Activated CD4-positive, alpha-beta T cell treated with anti-CD3 and anti-CD28 coated beads, Interleukin-2, amount 10 ng/mL, durations not matched to agents 7 days and 5 days (primary cell): ENCODE measurements around the gene SPIRE2. TPM values are rescaled to one million over a fixed set of nuclear protein-coding genes. Genes with fewer than 3 reads are reported as not detected.
"Not testable (repeated sequence)": the region's sequence is repeated elsewhere in the genome, so short reads cannot be mapped to it uniquely, and the experiment has no call there.

Experiments used
- CTCF ChIA-PET: fragments of 350-600 bp; sonication (Branson Sonifier 250); formaldehyde crosslinking; loops from one replicate; lab custom pipeline; 2021; ENCODE audit warnings: antibody characterized with exemption; lab: Charles Lee
- POLR2A ChIA-PET: fragments of 350-600 bp; sonication (Branson Sonifier 250); formaldehyde crosslinking; loops from one replicate; lab custom pipeline; 2021; ENCODE audit warnings: antibody characterized with exemption; lab: Charles Lee
- DNase-seq: peaks from one replicate; pipeline ENCODE4 v3.0.0-alpha.2; 2020
- H3K27ac Mint-ChIP-seq: one replicate; pipeline ENCODE4 v1.8.0; 2021; ENCODE audit warnings: mild to moderate bottlenecking, moderate library complexity, mixed read lengths
- H3K27me3 Mint-ChIP-seq: one replicate; pipeline ENCODE4 v1.8.0; 2021; ENCODE audit warnings: mixed read lengths
- H3K36me3 Mint-ChIP-seq: one replicate; pipeline ENCODE4 v1.8.0; 2021; ENCODE audit warnings: low read depth, mixed read lengths
- H3K4me1 Mint-ChIP-seq: one replicate; pipeline ENCODE4 v1.8.0; 2021; ENCODE audit warnings: mixed read lengths
- H3K4me3 Mint-ChIP-seq: one replicate; pipeline ENCODE4 v1.8.0; 2021; ENCODE audit warnings: mild to moderate bottlenecking, moderate library complexity, mixed read lengths
- H3K9me3 Mint-ChIP-seq: one replicate; pipeline ENCODE4 v1.8.0; 2021; ENCODE audit warnings: mixed read lengths
- total RNA-seq, 2 experiments: library from RNA; stranded (reverse); gene quantifications; one replicate each; pipeline ENCODE4 v1.2.3, GENCODE V29; 2021

Gene SPIRE2
- total RNA-seq, 2 experiments from 2014 or later: 1.1 to 1.8 TPM

DNA sequence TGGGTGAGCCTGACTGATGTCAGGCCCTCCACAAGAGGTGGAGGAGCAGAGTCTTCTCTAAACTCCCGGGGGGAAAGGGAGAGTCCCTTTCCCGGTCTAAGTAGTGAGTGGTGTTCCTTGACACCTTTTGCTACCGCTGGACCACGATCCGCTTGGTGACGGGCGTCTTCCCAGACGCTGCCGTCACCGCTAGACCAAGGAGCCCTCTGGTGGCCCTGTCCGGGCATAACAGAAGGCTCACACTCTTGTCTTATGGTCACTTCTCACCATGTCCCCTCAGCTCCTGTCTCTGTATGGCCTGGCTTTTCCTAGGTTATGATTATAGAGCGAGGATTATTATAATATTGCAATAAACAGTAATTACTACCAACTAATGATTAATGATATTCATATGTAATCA, 35.2 kb upstream of the SPIRE2 start:
- H3K4me3 Mint-ChIP-seq, H3K27ac Mint-ChIP-seq, H3K27me3 Mint-ChIP-seq, H3K9me3 Mint-ChIP-seq, POLR2A ChIA-PET, H3K4me1 Mint-ChIP-seq: not testable (repeated sequence)
- CTCF ChIA-PET: interaction anchor here (0.7 to 3.2 kb wide), 8 partner anchors 8 to 97 kb away, joined by 3 to 29 read pairs (median 4); no protein-coding TSS in a partner anchor
- peaks cover 50% of the 10 kb centered on the region for H3K36me3 Mint-ChIP-seq
- DNase-seq: peak; percentile 54

DNA sequence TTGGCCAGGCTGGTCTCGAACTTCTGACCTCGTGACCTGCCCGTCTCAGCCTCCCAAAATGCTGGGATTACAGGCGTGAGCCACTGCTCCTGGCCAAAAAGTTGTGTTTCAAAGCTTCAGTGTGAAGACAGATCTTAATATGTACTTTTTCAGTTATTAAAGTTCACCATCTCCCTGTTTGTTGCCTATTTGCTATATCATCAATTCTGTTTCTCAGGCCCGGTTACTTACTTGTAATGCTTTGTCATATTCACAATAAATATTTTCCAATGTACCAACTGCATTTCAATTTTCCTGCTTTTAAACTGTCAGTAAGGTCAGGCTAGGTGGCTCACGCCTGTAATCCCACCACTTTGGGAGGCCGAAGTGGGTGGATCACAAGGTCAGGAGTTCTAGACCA, 34.3 kb upstream of the SPIRE2 start:
- H3K27ac Mint-ChIP-seq: no peak overlapping the region
- no peaks in the 10 kb centered on the region for H3K27me3 Mint-ChIP-seq
- H3K9me3 Mint-ChIP-seq: no peaks in the 10 kb centered on the region
- H3K4me3 Mint-ChIP-seq: no peak overlapping the region
- peaks cover 3% of the 10 kb centered on the region for H3K4me1 Mint-ChIP-seq
- DNase-seq: no peak
- peaks cover 53% of the 10 kb centered on the region for H3K36me3 Mint-ChIP-seq
- POLR2A ChIA-PET: no interaction called here
- CTCF ChIA-PET: interaction anchor here (1.1 to 3.2 kb wide), 6 partner anchors 10 to 94 kb away, joined by 3 to 29 read pairs (median 6); no protein-coding TSS in a partner anchor

- no peaks in the 10 kb centered on the region for H3K9me3 Mint-ChIP-seq
Observed at GRCh38 chr16:89795676-89796075, 32.6 kb upstream of the SPIRE2 start.

GRCh38 chr16:89796104-89796503, 32.2 kb upstream of the SPIRE2 start:
- H3K4me3 Mint-ChIP-seq: no peak overlapping the region
- H3K36me3 Mint-ChIP-seq: peaks cover 54% of the 10 kb centered on the region
- DNase-seq: no peak
- H3K27me3 Mint-ChIP-seq: no peaks in the 10 kb centered on the region
- ChIA-PET CTCF (no interaction called here), POLR2A (no interaction called here)
- H3K27ac Mint-ChIP-seq: no peak overlapping the region
- H3K9me3 Mint-ChIP-seq: no peaks in the 10 kb centered on the region
- H3K4me1 Mint-ChIP-seq: peaks cover 3% of the 10 kb centered on the region

More at GRCh38 chr16:89795676-89796075, 32.6 kb upstream of the SPIRE2 start:
- Mint-ChIP-seq H3K36me3 (peaks cover 58% of the 10 kb centered on the region), H3K4me3 (no peak overlapping the region), H3K27ac (no peak overlapping the region), H3K4me1 (peaks cover 3% of the 10 kb centered on the region), H3K27me3 (no peaks in the 10 kb centered on the region)
- CTCF ChIA-PET: interaction anchor here (2.1 kb wide), 1 partner anchor 8 kb away, joined by 8 read pairs; no protein-coding TSS in a partner anchor
- no peak for DNase-seq
- POLR2A ChIA-PET: no interaction called here

DNA sequence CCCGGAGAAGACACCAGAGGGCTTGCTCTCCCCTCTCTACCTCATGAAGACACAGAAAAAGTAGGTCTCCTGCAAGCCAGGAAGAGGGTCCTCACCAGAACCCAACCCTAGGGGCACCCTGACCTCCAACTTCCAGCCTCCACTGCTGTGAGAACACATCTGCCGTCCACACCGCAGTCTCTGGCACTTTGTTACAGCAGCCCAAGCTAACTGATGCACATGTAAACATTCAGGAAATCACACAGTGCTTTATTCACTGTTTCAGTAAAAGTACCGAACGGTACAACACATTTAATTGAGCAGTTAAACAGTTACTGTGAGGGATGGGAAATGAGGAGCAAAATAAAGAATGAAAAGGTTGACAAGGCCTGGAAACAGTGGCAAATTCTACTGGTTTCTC, 30.1 kb upstream of the SPIRE2 start:
- no peak overlapping the region for H3K27ac Mint-ChIP-seq
- ChIA-PET CTCF (no interaction called here), POLR2A (no interaction called here)
- no peak overlapping the region for H3K4me3 Mint-ChIP-seq
- peaks cover 48% of the 10 kb centered on the region for H3K36me3 Mint-ChIP-seq
- no peak for DNase-seq
- H3K9me3 Mint-ChIP-seq: no peaks in the 10 kb centered on the region
- H3K4me1 Mint-ChIP-seq: no peaks in the 10 kb centered on the region
- H3K27me3 Mint-ChIP-seq: no peaks in the 10 kb centered on the region

DNA sequence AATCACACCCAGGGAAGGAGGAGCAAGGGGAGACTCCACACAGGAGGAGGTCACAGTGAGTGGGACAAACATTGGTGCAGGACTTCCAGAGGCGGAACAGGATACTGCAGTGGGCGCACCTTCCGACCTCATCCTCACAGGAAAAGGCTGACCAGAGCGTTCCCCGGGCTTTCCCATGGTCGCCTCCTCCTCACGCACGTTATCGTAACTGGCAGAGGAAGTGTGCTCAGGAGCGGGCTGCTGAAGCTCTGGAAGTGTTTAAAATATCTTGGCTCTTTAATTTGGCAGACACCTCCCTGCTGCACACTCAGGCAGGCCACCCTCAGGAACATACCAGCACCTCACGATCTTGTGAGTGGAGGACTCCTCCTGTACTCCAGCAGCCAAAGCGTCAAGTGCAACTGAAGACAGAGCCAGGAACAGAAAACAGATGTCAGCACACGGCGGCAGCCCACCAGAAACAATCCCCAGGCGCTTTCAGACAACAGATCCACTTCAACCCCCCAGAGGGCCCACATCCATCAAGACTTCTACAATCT, 29.4 kb upstream of the SPIRE2 start:
- Mint-ChIP-seq H3K27ac (no peak overlapping the region), H3K4me1 (no peaks in the 10 kb centered on the region), H3K36me3 (peaks cover 48% of the 10 kb centered on the region), H3K9me3 (no peaks in the 10 kb centered on the region), H3K4me3 (no peak overlapping the region), H3K27me3 (no peaks in the 10 kb centered on the region)
- ChIA-PET POLR2A (no interaction called here), CTCF (no interaction called here)
- DNase-seq: no peak

DNA sequence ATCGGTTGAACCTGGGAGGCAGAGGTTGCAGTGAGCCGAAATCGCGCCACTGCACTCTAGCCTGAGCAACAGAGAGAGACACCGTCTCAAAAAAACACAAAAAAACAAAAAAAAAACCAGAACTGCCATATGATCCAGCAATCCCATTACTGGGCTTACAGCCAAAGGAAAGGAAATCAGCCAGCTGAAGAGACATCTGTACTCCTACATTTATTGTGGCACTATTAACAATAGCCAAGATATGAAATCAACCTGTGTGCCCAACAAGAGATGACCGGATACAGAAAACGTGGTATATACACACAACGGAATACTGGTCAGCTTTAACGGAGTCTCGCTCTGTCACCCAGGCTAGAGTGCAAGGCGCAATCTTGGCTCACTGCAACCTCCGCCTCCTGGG, 26.5 kb upstream of the SPIRE2 start:
- POLR2A ChIA-PET: interaction anchor here (0.6 kb wide), 1 partner anchor 27 kb away, joined by 4 read pairs; the partner anchor contains the start of gene SPIRE2
- CTCF ChIA-PET: interaction anchor here (1.2 to 1.3 kb wide), 3 partner anchors 9 to 97 kb away, joined by 4 read pairs; no protein-coding TSS in a partner anchor
- Mint-ChIP-seq H3K27ac (no peak overlapping the region), H3K4me1 (no peaks in the 10 kb centered on the region), H3K4me3 (no peak overlapping the region), H3K27me3 (no peaks in the 10 kb centered on the region), H3K9me3 (no peaks in the 10 kb centered on the region), H3K36me3 (peaks cover 45% of the 10 kb centered on the region)
- no peak for DNase-seq

DNA sequence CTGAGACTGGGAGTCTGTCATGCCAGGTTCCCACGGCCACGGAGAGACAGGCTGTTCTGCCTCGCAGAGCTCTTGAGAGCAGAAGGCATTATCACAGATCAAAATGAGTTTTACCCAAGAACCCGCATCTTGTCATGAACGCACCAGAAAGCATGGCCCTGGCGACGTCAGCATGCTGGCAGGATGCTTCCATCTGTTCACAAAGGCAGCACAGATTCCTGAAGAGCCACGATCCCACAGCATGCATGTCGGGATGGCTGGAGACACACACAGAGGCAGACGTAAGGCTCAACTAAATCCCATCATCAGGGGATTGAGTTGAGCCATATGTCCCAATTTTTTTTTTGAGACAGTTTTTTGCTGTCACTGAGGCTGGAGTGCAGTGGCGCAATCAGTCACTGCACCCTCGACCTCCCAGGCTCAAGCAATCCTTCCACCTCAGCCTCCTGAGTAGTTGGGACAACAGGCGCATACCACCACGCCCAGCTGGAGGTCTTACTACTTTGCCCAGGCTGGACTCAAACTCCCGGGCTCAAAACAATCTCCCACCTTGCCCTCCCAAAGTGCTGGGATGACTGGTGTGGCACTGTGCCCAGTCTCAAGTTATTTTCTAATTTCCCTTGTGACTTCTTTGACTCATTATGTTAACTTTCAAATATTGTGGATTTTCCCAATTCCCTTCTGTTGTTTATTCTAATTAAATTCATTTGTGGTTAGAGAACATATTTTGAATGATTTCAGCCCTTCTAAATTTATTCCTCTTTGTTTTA, 23.0 kb upstream of the SPIRE2 start:
- ChIA-PET CTCF (interaction anchor here (0.5 to 0.9 kb wide), 2 partner anchors 16 to 44 kb away, joined by 4 to 5 read pairs; no protein-coding TSS in a partner anchor), POLR2A (interaction anchor here (0.6 kb wide), 1 partner anchor 64 kb away, joined by 5 read pairs; no protein-coding TSS in a partner anchor)
- Mint-ChIP-seq H3K4me1 (no peaks in the 10 kb centered on the region), H3K9me3 (no peaks in the 10 kb centered on the region), H3K27me3 (no peaks in the 10 kb centered on the region), H3K4me3 (no peak overlapping the region), H3K27ac (no peak overlapping the region), H3K36me3 (peaks cover 37% of the 10 kb centered on the region)
- no peak for DNase-seq

- DNase-seq, H3K4me3 Mint-ChIP-seq, H3K27ac Mint-ChIP-seq, H3K27me3 Mint-ChIP-seq, POLR2A ChIA-PET, H3K9me3 Mint-ChIP-seq, CTCF ChIA-PET: not testable (repeated sequence)
- Mint-ChIP-seq H3K4me1 (peaks cover 11% of the 10 kb centered on the region), H3K36me3 (peaks cover 38% of the 10 kb centered on the region)
Observed at GRCh38 chr16:89806589-89807193, 21.6 kb upstream of the SPIRE2 start.

DNA sequence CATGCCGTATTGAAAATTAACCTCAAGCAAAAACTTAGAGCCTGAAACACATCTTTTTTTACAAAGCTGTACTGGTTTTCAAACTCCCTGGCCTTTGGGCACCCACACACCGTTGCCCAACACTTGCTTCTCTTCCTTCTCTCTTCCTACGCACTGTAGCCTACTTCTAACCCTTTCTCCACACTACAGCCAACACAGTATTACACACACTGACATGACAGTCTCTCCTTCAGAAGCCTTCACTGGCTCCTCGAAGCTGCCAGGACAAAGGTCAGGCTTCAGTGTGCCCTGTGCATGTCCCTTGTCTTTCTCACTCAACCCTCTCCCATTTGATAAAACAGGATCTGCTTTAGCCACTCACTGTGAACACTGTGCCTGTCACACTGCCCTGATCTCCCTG, 19.8 kb upstream of the SPIRE2 start:
- POLR2A ChIA-PET: no interaction called here

DNA sequence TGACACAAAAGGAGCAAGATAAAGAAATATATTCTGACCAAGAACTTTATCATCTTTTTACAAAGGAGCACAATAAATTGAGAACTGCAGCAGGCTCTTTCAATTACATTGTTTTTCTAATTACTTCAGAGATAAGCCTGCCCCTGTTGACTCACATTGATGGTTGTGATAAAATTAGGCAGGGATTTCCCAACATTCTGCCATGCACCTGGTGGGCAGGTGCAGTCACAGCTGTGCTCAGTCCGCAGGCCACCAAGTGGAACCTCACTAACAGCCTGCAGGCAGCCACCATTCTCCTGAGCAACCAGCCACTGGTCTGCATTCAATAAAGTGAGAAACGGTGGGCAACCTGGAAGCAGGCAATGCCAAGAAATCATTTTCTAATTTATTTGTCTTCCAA, 17.0 kb upstream of the SPIRE2 start:
- no peak overlapping the region for H3K4me3 Mint-ChIP-seq
- peaks cover 29% of the 10 kb centered on the region for H3K36me3 Mint-ChIP-seq
- POLR2A ChIA-PET: no interaction called here
- H3K9me3 Mint-ChIP-seq: no peaks in the 10 kb centered on the region
- CTCF ChIA-PET: interaction anchor here (1.0 kb wide), 1 partner anchor 116 kb away, joined by 3 read pairs; no protein-coding TSS in a partner anchor
- H3K27ac Mint-ChIP-seq: peak overlapping the region; percentile 2
- no peaks in the 10 kb centered on the region for H3K27me3 Mint-ChIP-seq
- no peak for DNase-seq
- H3K4me1 Mint-ChIP-seq: peaks cover 24% of the 10 kb centered on the region

More for the DNA sequence above, 19.8 kb upstream of the SPIRE2 start:
- H3K4me1 Mint-ChIP-seq: peaks cover 11% of the 10 kb centered on the region
- H3K27me3 Mint-ChIP-seq: no peaks in the 10 kb centered on the region
- H3K36me3 Mint-ChIP-seq: peaks cover 30% of the 10 kb centered on the region
- no peaks in the 10 kb centered on the region for H3K9me3 Mint-ChIP-seq
- CTCF ChIA-PET: interaction anchor here (1.5 kb wide), 1 partner anchor 19 kb away, joined by 8 read pairs; no protein-coding TSS in a partner anchor
- no peak overlapping the region for H3K27ac Mint-ChIP-seq
- H3K4me3 Mint-ChIP-seq: no peak overlapping the region
- no peak for DNase-seq

GRCh38 chr16:89815639-89816348, 12.5 kb upstream of the SPIRE2 start:
- no peak for DNase-seq
- H3K4me1 Mint-ChIP-seq: peaks cover 40% of the 10 kb centered on the region
- POLR2A ChIA-PET: no interaction called here
- peaks cover 10% of the 10 kb centered on the region for H3K36me3 Mint-ChIP-seq
- CTCF ChIA-PET: interaction anchor here (1.3 to 1.7 kb wide), 2 partner anchors 13 to 110 kb away, joined by 4 to 7 read pairs; no protein-coding TSS in a partner anchor
- no peaks in the 10 kb centered on the region for H3K9me3 Mint-ChIP-seq
- H3K27ac Mint-ChIP-seq: peak overlapping the region; percentile 81
- H3K27me3 Mint-ChIP-seq: no peaks in the 10 kb centered on the region
- peak overlapping the region; percentile 88 for H3K4me3 Mint-ChIP-seq
